ENCODE measurements around the gene CTAGE1.
A peak's percentile ranks its signal among the peaks of the same experiment; 100 is the strongest.
"Not testable (repeated sequence)": the region's sequence is repeated elsewhere in the genome, so short reads cannot be mapped to it uniquely, and the experiment has no call there.

The CTAGE1 gene

GRCh38 chr18:22417496-22418188, at the start of gene CTAGE1:
Gene CTAGE1 (minus strand): TSS chr18:22417915. CDS start chr18:22417811, 104 bp downstream.
- TF ChIP-seq JUND (IDR thresholded peaks at IDR 0.05; ENCODE audit: low read depth): no peak
- DNase-seq (ENCODE audit: low read depth in 1 of 2, low spot score in 1 of 2): no peak
- in situ Hi-C loops (cut with HindIII; ENCODE audit: low pct_unique_long_range_greater_than_20kb, low sequenced_read_pairs): no loop called here

GRCh38 chr18:22466608-22467395, 49.1 kb upstream of the CTAGE1 start:
- DNase-seq (ENCODE audit: low read depth in 1 of 2, low spot score in 1 of 2): peak; percentile 29 to 96
- TF ChIP-seq JUND (IDR thresholded peaks at IDR 0.05; ENCODE audit: low read depth): 0 out of 2 replicates have a peak, but pooled peaks have one; percentile 25
- in situ Hi-C loops (cut with HindIII; ENCODE audit: low pct_unique_long_range_greater_than_20kb, low sequenced_read_pairs): no loop called here

GRCh38 chr18:22465859-22466457, 48.2 kb upstream of the CTAGE1 start:
- in situ Hi-C loops (cut with HindIII; ENCODE audit: low pct_unique_long_range_greater_than_20kb, low sequenced_read_pairs): no loop called here
- peak; percentile 32 to 94 for DNase-seq (ENCODE audit: low read depth in 1 of 2, low spot score in 1 of 2)
- peak; percentile 87 for TF ChIP-seq JUND (IDR thresholded peaks at IDR 0.05; ENCODE audit: low read depth)

- no peak for DNase-seq (ENCODE audit: low read depth in 1 of 2, low spot score in 1 of 2)
- TF ChIP-seq JUND (IDR thresholded peaks at IDR 0.05; ENCODE audit: low read depth): no peak
- in situ Hi-C loops (cut with HindIII; ENCODE audit: low pct_unique_long_range_greater_than_20kb, low sequenced_read_pairs): no loop called here
Observed at GRCh38 chr18:22463076-22463475, 45.4 kb upstream of the CTAGE1 start.

- in situ Hi-C loops (cut with HindIII; ENCODE audit: low pct_unique_long_range_greater_than_20kb, low sequenced_read_pairs): no loop called here
- no peak for DNase-seq (ENCODE audit: low read depth in 1 of 2, low spot score in 1 of 2)
- TF ChIP-seq JUND (IDR thresholded peaks at IDR 0.05; ENCODE audit: low read depth): no peak
Observed at GRCh38 chr18:22459491-22459890, 41.8 kb upstream of the CTAGE1 start.

GRCh38 chr18:22457524-22457923, 39.8 kb upstream of the CTAGE1 start:
- no peak for TF ChIP-seq JUND (IDR thresholded peaks at IDR 0.05; ENCODE audit: low read depth)
- in situ Hi-C loops (cut with HindIII; ENCODE audit: low pct_unique_long_range_greater_than_20kb, low sequenced_read_pairs): no loop called here
- no peak for DNase-seq (ENCODE audit: low read depth in 1 of 2, low spot score in 1 of 2)

GRCh38 chr18:22456547-22456946, 38.8 kb upstream of the CTAGE1 start:
- no peak for TF ChIP-seq JUND (IDR thresholded peaks at IDR 0.05; ENCODE audit: low read depth)
- no peak for DNase-seq (ENCODE audit: low read depth in 1 of 2, low spot score in 1 of 2)
- in situ Hi-C loops (cut with HindIII; ENCODE audit: low pct_unique_long_range_greater_than_20kb, low sequenced_read_pairs): no loop called here

GRCh38 chr18:22456116-22456480, 38.4 kb upstream of the CTAGE1 start:
- no peak for TF ChIP-seq JUND (IDR thresholded peaks at IDR 0.05; ENCODE audit: low read depth)
- no peak for DNase-seq (ENCODE audit: low read depth in 1 of 2, low spot score in 1 of 2)
- in situ Hi-C loops (cut with HindIII; ENCODE audit: low pct_unique_long_range_greater_than_20kb, low sequenced_read_pairs): no loop called here

- peak in 1 of 2 experiments; percentile 16 for DNase-seq (ENCODE audit: low read depth in 1 of 2, low spot score in 1 of 2)
- no peak for TF ChIP-seq JUND (IDR thresholded peaks at IDR 0.05; ENCODE audit: low read depth)
Observed at GRCh38 chr18:22455425-22456115, 37.9 kb upstream of the CTAGE1 start.

GRCh38 chr18:22453315-22453714, 35.6 kb upstream of the CTAGE1 start:
- no peak for TF ChIP-seq JUND (IDR thresholded peaks at IDR 0.05; ENCODE audit: low read depth)
- DNase-seq (ENCODE audit: low read depth in 1 of 2, low spot score in 1 of 2): no peak
- in situ Hi-C loops (cut with HindIII; ENCODE audit: low pct_unique_long_range_greater_than_20kb, low sequenced_read_pairs): no loop called here

More at GRCh38 chr18:22455425-22456115, 37.9 kb upstream of the CTAGE1 start:
- in situ Hi-C loops (cut with HindIII; ENCODE audit: low pct_unique_long_range_greater_than_20kb, low sequenced_read_pairs): no loop called here

GRCh38 chr18:22452226-22452668, 34.5 kb upstream of the CTAGE1 start:
- no peak for DNase-seq (ENCODE audit: low read depth in 1 of 2, low spot score in 1 of 2)
- in situ Hi-C loops (cut with HindIII; ENCODE audit: low pct_unique_long_range_greater_than_20kb, low sequenced_read_pairs): no loop called here
- no peak for TF ChIP-seq JUND (IDR thresholded peaks at IDR 0.05; ENCODE audit: low read depth)

GRCh38 chr18:22451796-22452195, 34.1 kb upstream of the CTAGE1 start:
- TF ChIP-seq JUND (IDR thresholded peaks at IDR 0.05; ENCODE audit: low read depth): no peak
- peak in 1 of 2 experiments; percentile 38 for DNase-seq (ENCODE audit: low read depth in 1 of 2, low spot score in 1 of 2)
- in situ Hi-C loops (cut with HindIII; ENCODE audit: low pct_unique_long_range_greater_than_20kb, low sequenced_read_pairs): no loop called here

- DNase-seq (ENCODE audit: low read depth in 1 of 2, low spot score in 1 of 2); in situ Hi-C loops (cut with HindIII; ENCODE audit: low pct_unique_long_range_greater_than_20kb, low sequenced_read_pairs): not testable (repeated sequence)
Observed at GRCh38 chr18:22450766-22451165, 33.1 kb upstream of the CTAGE1 start.

GRCh38 chr18:22450318-22450717, 32.6 kb upstream of the CTAGE1 start:
- DNase-seq (ENCODE audit: low read depth in 1 of 2, low spot score in 1 of 2); in situ Hi-C loops (cut with HindIII; ENCODE audit: low pct_unique_long_range_greater_than_20kb, low sequenced_read_pairs): not testable (repeated sequence)

- in situ Hi-C loops (cut with HindIII; ENCODE audit: low pct_unique_long_range_greater_than_20kb, low sequenced_read_pairs); DNase-seq (ENCODE audit: low read depth in 1 of 2, low spot score in 1 of 2): not testable (repeated sequence)
Observed at GRCh38 chr18:22449753-22450152, 32.0 kb upstream of the CTAGE1 start.

All from T47D (cell line).